Brain microvascular endothelial cell (primary cell): ENCODE data around the gene NDUFA8.

Experiments used
- DNase-seq: peaks from one replicate; pipeline ENCODE4 v3.0.0-alpha.2; 2020
- H3K27ac ChIP-seq: fragments of 250-450 bp; sonication (Bioruptor Pico); 2 replicates; pipeline ENCODE4 v1.5.1; 2020; ENCODE audit warnings: mild to moderate bottlenecking, moderate library complexity
- H3K27me3 ChIP-seq: fragments of 250-450 bp; sonication (Bioruptor Pico); replicated peaks from 2 replicates; pipeline ENCODE4 v1.5.1; 2020; ENCODE audit warnings: mild to moderate bottlenecking
- H3K36me3 ChIP-seq: fragments of 250-450 bp; sonication (Bioruptor Pico); replicated peaks from 2 replicates; pipeline ENCODE4 v1.5.1; 2020; ENCODE audit warnings: mild to moderate bottlenecking
- H3K4me3 ChIP-seq: 2 replicates; pipeline ENCODE4 v1.5.1; 2011; ENCODE audit warnings: low read depth, mild to moderate bottlenecking, control low read depth, low read length, moderate library complexity
- CTCF ChIP-seq: IDR thresholded peaks from 2 replicates; pipeline ENCODE4 v1.5.1; 2011; ENCODE audit warnings: low read depth, mild to moderate bottlenecking, moderate library complexity, low read length, control low read depth, inconsistent platforms; ENCODE audit errors: missing control alignments
- in situ Hi-C: cut with HindIII; loops from 2 replicates; pipeline ENCODE4 v1.10.0; 2017; ENCODE audit warnings: low sequenced_read_pairs, low pct_ligation_motif_present

NDUFA8 gene

GRCh38 chr9:122190597-122191381 is 31.2 kb upstream of the NDUFA8 start:
- TF ChIP-seq CTCF, result no peak
- in situ Hi-C loops, result no loop called here
- H3K27me3 ChIP-seq, result peaks cover 2% of the 10 kb centered on the region
- H3K36me3 ChIP-seq, result no peaks in the 10 kb centered on the region
- no peak for DNase-seq
- no peak overlapping the region for H3K4me3 ChIP-seq
- H3K27ac ChIP-seq, result no peak overlapping the region

- Histone ChIP-seq H3K36me3 (no peaks in the 10 kb centered on the region), H3K27ac (no peak overlapping the region), H3K4me3 (no peak overlapping the region), H3K27me3 (peaks cover 6% of the 10 kb centered on the region)
- TF ChIP-seq CTCF, result no peak
- no peak for DNase-seq
- in situ Hi-C loops, result no loop called here
Observed at GRCh38 chr9:122188369-122188768, 28.8 kb upstream of the NDUFA8 start.

- H3K27ac ChIP-seq, result no peak overlapping the region
- H3K27me3 ChIP-seq, result peaks cover 13% of the 10 kb centered on the region
- DNase-seq, result no peak
- in situ Hi-C loops, result no loop called here
- H3K4me3 ChIP-seq, result no peak overlapping the region
- no peak for TF ChIP-seq CTCF
- H3K36me3 ChIP-seq, result no peaks in the 10 kb centered on the region
Observed at GRCh38 chr9:122186777-122187470, 27.3 kb upstream of the NDUFA8 start.

DNA sequence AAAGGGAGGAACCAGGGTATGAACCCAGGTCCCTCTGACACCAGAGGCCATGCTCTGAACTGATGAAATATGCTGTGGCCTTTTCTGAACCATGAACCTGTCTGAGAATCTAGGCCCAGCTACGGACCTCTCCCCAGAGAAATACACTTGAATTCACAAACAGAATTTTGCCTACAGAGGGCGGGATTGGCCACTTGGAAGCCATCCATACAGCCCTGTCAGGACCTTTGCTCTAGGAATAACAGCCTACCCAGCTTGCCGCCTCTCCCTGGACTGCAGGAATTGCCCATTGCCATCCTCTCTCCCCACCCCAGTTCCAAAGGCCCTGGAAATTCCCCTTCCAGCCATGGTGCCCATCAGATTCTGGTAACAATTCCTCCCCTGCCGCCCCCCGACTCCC is 26.7 kb upstream of the NDUFA8 start:
- no peaks in the 10 kb centered on the region for H3K36me3 ChIP-seq
- peak; percentile 5 for TF ChIP-seq CTCF
- no peak for DNase-seq
- H3K27me3 ChIP-seq, result peaks cover 13% of the 10 kb centered on the region
- no peak overlapping the region for H3K27ac ChIP-seq
- H3K4me3 ChIP-seq, result no peak overlapping the region
- in situ Hi-C loops, result no loop called here

- no peak for TF ChIP-seq CTCF
- no peak overlapping the region for H3K27ac ChIP-seq
- no peak overlapping the region for H3K4me3 ChIP-seq
- peaks cover 13% of the 10 kb centered on the region for H3K27me3 ChIP-seq
- no peak for DNase-seq
- no peaks in the 10 kb centered on the region for H3K36me3 ChIP-seq
- in situ Hi-C loops, result no loop called here
Observed at GRCh38 chr9:122184551-122184950, 25.0 kb upstream of the NDUFA8 start.
